NK-92 treated with Interleukin-12 subunit alpha and Interleukin-12 subunit beta, amount 100 ng/mL, for 24 hours (cell line): ENCODE results near the gene SEMA4A.
"Not testable (repeated sequence)": the region's sequence is repeated elsewhere in the genome, so short reads cannot be mapped to it uniquely, and the experiment has no call there.

ENCODE experiments used
- DNase-seq: peaks from one replicate; lab custom pipeline; 2025; lab: John Stamatoyannopoulos, UW

Gene SEMA4A

GRCh38 chr1:156194300-156194652 is 40.9 kb downstream of the SEMA4A start:
- DNase-seq, result no peak

GRCh38 chr1:156195853-156196252 is 42.5 kb downstream of the SEMA4A start:
- DNase-seq, result no peak

- no peak for DNase-seq
Measured at GRCh38 chr1:156196445-156196844, 43.1 kb downstream of the SEMA4A start.

- DNase-seq, result peak; percentile 48
Measured at GRCh38 chr1:156198831-156199349, 45.5 kb downstream of the SEMA4A start.

GRCh38 chr1:156200044-156200443 is 46.7 kb downstream of the SEMA4A start:
- peak; percentile 36 for DNase-seq

- no peak for DNase-seq
Measured at GRCh38 chr1:156203331-156203730, 49.9 kb downstream of the SEMA4A start.

GRCh38 chr1:156204686-156205085 is 51.3 kb downstream of the SEMA4A start:
- DNase-seq, result no peak

GRCh38 chr1:156211243-156211642 is 57.9 kb downstream of the SEMA4A start:
- no peak for DNase-seq

GRCh38 chr1:156212130-156212529 is 58.7 kb downstream of the SEMA4A start:
- DNase-seq, result no peak

GRCh38 chr1:156212833-156213643 is 59.7 kb downstream of the SEMA4A start, which contains the start of gene PMF1:
Gene PMF1 (plus strand): TSS chr1:156213007. CDS start chr1:156213016, 9 bp downstream.
- DNase-seq, result peak; percentile 96

GRCh38 chr1:156213644-156213966 is 60.2 kb downstream of the SEMA4A start:
- DNase-seq, result no peak

- DNase-seq, result no peak
Measured at GRCh38 chr1:156214024-156214748, 60.8 kb downstream of the SEMA4A start.

- not testable (repeated sequence) for DNase-seq
Measured at GRCh38 chr1:156216361-156217086, 63.1 kb downstream of the SEMA4A start.

GRCh38 chr1:156217871-156218270 is 64.5 kb downstream of the SEMA4A start:
- peak; percentile 35 for DNase-seq

- DNase-seq, result no peak
Measured at GRCh38 chr1:156220226-156220625, 66.8 kb downstream of the SEMA4A start.

GRCh38 chr1:156221986-156222692 is 68.8 kb downstream of the SEMA4A start:
- no peak for DNase-seq

GRCh38 chr1:156225677-156226014 is 72.3 kb downstream of the SEMA4A start:
- no peak for DNase-seq

GRCh38 chr1:156226116-156226538 is 72.7 kb downstream of the SEMA4A start:
- peak; percentile 30 for DNase-seq

GRCh38 chr1:156226782-156227181 is 73.4 kb downstream of the SEMA4A start:
- DNase-seq, result no peak
